Endodermal cell (in vitro differentiated cells): ENCODE results near the gene KCNJ10. TPM values are rescaled to one million over a fixed set of nuclear protein-coding genes. Genes with fewer than 3 reads are reported as not detected.
A peak's percentile ranks its signal among the peaks of the same experiment; 100 is the strongest.

ENCODE experiments used
- DNase-seq: peaks from one replicate; pipeline ENCODE4 v3.0.0-alpha.2; 2017
- H3K27ac ChIP-seq: 2 replicates; pipeline ENCODE4 v1.5.1; 2013; ENCODE audit warnings: mild to moderate bottlenecking, low read depth, low read length, moderate library complexity
- H3K27me3 ChIP-seq: 2 replicates; pipeline ENCODE4 v1.6.1; 2013; ENCODE audit warnings: mild to moderate bottlenecking, low read length, moderate library complexity; ENCODE audit not compliant: insufficient read depth, control insufficient read depth, poor library complexity, severe bottlenecking
- H3K36me3 ChIP-seq: 2 replicates; pipeline ENCODE4 v1.7.0; 2013; ENCODE audit warnings: mild to moderate bottlenecking, low read length, moderate library complexity; ENCODE audit not compliant: control insufficient read depth, insufficient read depth
- H3K4me1 ChIP-seq: one replicate; pipeline ENCODE4 v1.7.0; 2013; ENCODE audit warnings: low read length; ENCODE audit not compliant: control insufficient read depth, insufficient read depth
- H3K4me3 ChIP-seq: 2 replicates; pipeline ENCODE4 v1.5.1; 2013; ENCODE audit warnings: mild to moderate bottlenecking, low read length, moderate library complexity
- H3K9ac ChIP-seq: 2 replicates; pipeline ENCODE4 v1.6.1; 2013; ENCODE audit warnings: mild to moderate bottlenecking, low read length, moderate library complexity; ENCODE audit not compliant: poor library complexity, severe bottlenecking; ENCODE audit errors: extremely low read depth
- H3K9me3 ChIP-seq: 2 replicates; pipeline ENCODE4 v1.6.1; 2013; ENCODE audit warnings: mild to moderate bottlenecking, low read length, moderate library complexity; ENCODE audit not compliant: control insufficient read depth
- H3K27ac Mint-ChIP-seq: 2 replicates; pipeline ENCODE4 v1.8.0; 2020; ENCODE audit warnings: mixed read lengths
- H3K27me3 Mint-ChIP-seq: 2 replicates; pipeline ENCODE4 v1.8.0; 2021; ENCODE audit warnings: mild to moderate bottlenecking, mixed read lengths; ENCODE audit not compliant: insufficient read depth
- H3K36me3 Mint-ChIP-seq: 2 replicates; pipeline ENCODE4 v1.8.0; 2020; ENCODE audit warnings: low read depth, mixed read lengths
- H3K4me1 Mint-ChIP-seq: 2 replicates; pipeline ENCODE4 v1.8.0; 2020; ENCODE audit warnings: mixed read lengths
- H3K4me3 Mint-ChIP-seq: 2 replicates; pipeline ENCODE4 v1.8.0; 2020; ENCODE audit warnings: mild to moderate bottlenecking, moderate library complexity, mixed read lengths
- H3K9me3 Mint-ChIP-seq: 2 replicates; pipeline ENCODE4 v1.8.0; 2020; ENCODE audit warnings: mild to moderate bottlenecking, mixed read lengths
- CTCF ChIP-seq: fragments of 200-600 bp; sonication (generic); conservative IDR thresholded peaks from 2 replicates; pipeline ENCODE4 v1.5.0; 2021; ENCODE audit warnings: antibody characterized with exemption, mild to moderate bottlenecking
- WGBS, 2 experiments: methylation state at CpG; one replicate each; pipeline versions ENCODE4 v1.1.5 to v1.1.7; 2013; ENCODE audit warnings: missing lambda C conversion rate in 2 of 2, mixed read lengths in 1 of 2; ENCODE audit not compliant: insufficient coverage in 1 of 2, insufficient read length in 1 of 2; 5-methylcytosine and 5-hydroxymethylcytosine counted together
- total RNA-seq, 2 donors: library from RNA; stranded (reverse); fragmentation: NEBNext Ultra II Directional in 1 of 2; extraction: Animal tissue kit (Norgen Biotek cat#: 25700) in 1 of 2; gene quantifications; 2 replicates in 1 of 2; 3 replicates in 1 of 2; pipeline ENCODE4 v1.2.1, GENCODE V29; 2021

KCNJ10 gene
- total RNA-seq, 2 donors from 2014 or later: 0.26 TPM; not detected in 1

- Mint-ChIP-seq H3K4me3 (no peak overlapping the region), H3K36me3 (no peaks in the 10 kb centered on the region), H3K27me3 (peaks cover 47% of the 10 kb centered on the region), H3K27ac (no peak overlapping the region), H3K4me1 (peaks cover 4% of the 10 kb centered on the region), H3K9me3 (no peaks in the 10 kb centered on the region)
- H3K27me3 ChIP-seq: peaks cover 32% of the 10 kb centered on the region
- WGBS, 2 experiments: 50 to 81% methylated on average over 1 to 2 of the region's 2 CpGs
- DNase-seq: no peak
- no peaks in the 10 kb centered on the region for H3K9me3 ChIP-seq
- H3K27ac ChIP-seq: no peak overlapping the region
- no peak overlapping the region for H3K4me3 ChIP-seq
- no peaks in the 10 kb centered on the region for H3K36me3 ChIP-seq
- peaks cover 2% of the 10 kb centered on the region for H3K4me1 ChIP-seq
- H3K9ac ChIP-seq: no peak overlapping the region
- no peak for TF ChIP-seq CTCF
Observed at GRCh38 chr1:159951016-159951415, 118.9 kb downstream of the KCNJ10 start.

GRCh38 chr1:159949981-159950381 lies 120.0 kb downstream of the KCNJ10 start:
- H3K27me3 ChIP-seq: peaks cover 36% of the 10 kb centered on the region
- peak; percentile 14 for DNase-seq
- Mint-ChIP-seq H3K36me3 (no peaks in the 10 kb centered on the region), H3K27me3 (peaks cover 50% of the 10 kb centered on the region), H3K27ac (no peak overlapping the region), H3K4me3 (no peak overlapping the region), H3K9me3 (no peaks in the 10 kb centered on the region), H3K4me1 (peaks cover 9% of the 10 kb centered on the region)
- peaks cover 4% of the 10 kb centered on the region for H3K4me1 ChIP-seq
- no peak overlapping the region for H3K9ac ChIP-seq
- no peaks in the 10 kb centered on the region for H3K36me3 ChIP-seq
- H3K27ac ChIP-seq: no peak overlapping the region
- WGBS, 2 experiments: 88% methylated on average over 4 of the region's 4 CpGs; no CpG with 5 or more reads in 1 of the 2 experiments
- no peak for TF ChIP-seq CTCF
- H3K4me3 ChIP-seq: no peak overlapping the region
- H3K9me3 ChIP-seq: no peaks in the 10 kb centered on the region

- no peak overlapping the region for H3K4me3 Mint-ChIP-seq
- no peaks in the 10 kb centered on the region for H3K36me3 Mint-ChIP-seq
- H3K27me3 ChIP-seq: peaks cover 44% of the 10 kb centered on the region
- no peaks in the 10 kb centered on the region for H3K9me3 ChIP-seq
- H3K9ac ChIP-seq: no peak overlapping the region
- no peak for TF ChIP-seq CTCF
- H3K4me1 ChIP-seq: peaks cover 4% of the 10 kb centered on the region
- DNase-seq: peak; percentile 44
- H3K27ac Mint-ChIP-seq: no peak overlapping the region
- H3K4me1 Mint-ChIP-seq: peaks cover 12% of the 10 kb centered on the region
- H3K4me3 ChIP-seq: no peak overlapping the region
- H3K9me3 Mint-ChIP-seq: no peaks in the 10 kb centered on the region
- H3K27ac ChIP-seq: no peak overlapping the region
- 87 to 91% methylated on average over 6 of the region's 6 CpGs for WGBS, 2 experiments
- no peaks in the 10 kb centered on the region for H3K36me3 ChIP-seq
- H3K27me3 Mint-ChIP-seq: peaks cover 58% of the 10 kb centered on the region
Observed at GRCh38 chr1:159949123-159949522, 120.8 kb downstream of the KCNJ10 start.

Other genes starting within 250 kb of the KCNJ10 start
- not detected for gene SLAMF8, start 243.3 kb downstream of the KCNJ10 start, total RNA-seq
- not detected for gene VSIG8, start 207.5 kb downstream of the KCNJ10 start, total RNA-seq
- gene CFAP45, start 170.0 kb downstream of the KCNJ10 start, total RNA-seq: under 1 TPM; 0.49 to 0.55 TPM
- gene TAGLN2, start 144.7 kb downstream of the KCNJ10 start, total RNA-seq: 100 to 1,000 TPM; 136 to 221 TPM
- 1 to 10 TPM; 7.5 to 9.2 TPM for gene IGSF9, start 124.5 kb downstream of the KCNJ10 start, total RNA-seq
- not detected for gene SLAMF9, start 115.9 kb downstream of the KCNJ10 start, total RNA-seq
- gene PIGM, start 38.2 kb downstream of the KCNJ10 start, total RNA-seq: 1 to 10 TPM; 4.6 to 5.2 TPM
- gene KCNJ9, start 11.4 kb upstream of the KCNJ10 start, total RNA-seq: not detected
- gene IGSF8, start 28.5 kb upstream of the KCNJ10 start, total RNA-seq: 10 to 100 TPM; 34.5 to 35.9 TPM
- 1 to 10 TPM; 3.0 to 3.2 TPM for gene ATP1A2, start 45.6 kb upstream of the KCNJ10 start, total RNA-seq
- gene ATP1A4, start 81.4 kb upstream of the KCNJ10 start, total RNA-seq: under 1 TPM; 0.55 to 0.75 TPM
- under 1 TPM; 0.29 to 0.77 TPM for gene CASQ1, start 120.4 kb upstream of the KCNJ10 start, total RNA-seq
- gene PEA15, start 135.2 kb upstream of the KCNJ10 start, total RNA-seq: 10 to 100 TPM; 55.9 to 56.3 TPM
- gene DCAF8, start 192.4 kb upstream of the KCNJ10 start, total RNA-seq: 100 to 1,000 TPM; 185 to 238 TPM
- 100 to 1,000 TPM in 1 of 2 donors, 10 to 100 TPM in 1; 94.7 to 102 TPM for gene PEX19, start 215.0 kb upstream of the KCNJ10 start, total RNA-seq